ENCODE results near the gene ALG11. TPM values are rescaled to one million over a fixed set of nuclear protein-coding genes. Genes with fewer than 3 reads are reported as not detected.

Gene ALG11
- total RNA-seq, 1 donor from 2014 or later: 45.5 TPM

DNA sequence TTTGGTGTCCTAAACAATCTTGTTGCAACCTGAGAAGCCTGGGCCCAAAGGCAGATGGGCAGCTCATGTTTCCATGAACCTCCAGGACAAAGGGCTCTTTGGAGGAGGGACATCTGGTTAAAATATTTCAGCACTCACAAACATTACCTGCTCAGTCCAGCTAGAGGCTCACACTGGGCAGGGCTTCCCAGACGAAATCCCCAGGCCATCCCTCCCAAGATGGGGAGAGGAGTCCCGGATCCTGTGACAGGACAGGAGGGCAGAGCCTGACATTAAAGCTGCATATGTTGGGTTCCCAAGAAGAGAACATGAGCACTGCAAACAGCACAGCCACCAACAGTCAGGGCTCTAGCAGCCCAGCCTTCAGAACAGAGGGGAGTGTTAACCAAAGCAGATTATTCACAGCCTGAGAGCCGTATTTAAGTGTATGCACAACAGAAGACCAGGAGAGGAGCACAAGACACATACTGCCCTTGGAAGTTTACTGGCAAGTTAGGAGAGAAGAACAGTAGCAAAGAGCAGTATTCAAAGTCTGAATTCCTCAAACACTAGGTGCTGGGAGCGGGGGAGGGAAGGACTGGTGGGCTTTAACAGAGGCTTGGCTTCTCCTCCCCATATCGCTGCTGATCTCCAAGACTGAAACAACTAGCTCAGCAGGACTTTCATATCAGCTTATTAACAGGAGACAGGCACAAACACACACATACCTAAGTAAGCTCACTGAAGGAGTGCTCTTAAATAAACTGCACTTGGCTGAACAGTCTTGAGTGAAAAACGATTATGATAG, 13.3 kb upstream of the ALG11 start:
- no peak for DNase-seq (ENCODE audit: extremely low spot score, unreplicated experiment)
- Mint-ChIP-seq H3K4me3 (peak overlapping the region; percentile 59), H3K36me3 (no peaks in the 10 kb centered on the region), H3K4me1 (ENCODE audit: unreplicated experiment) (peaks cover 51% of the 10 kb centered on the region), H3K9me3 (no peaks in the 10 kb centered on the region), H3K27me3 (no peaks in the 10 kb centered on the region), H3K27ac (peak overlapping the region; percentile 77)
- TF ChIP-seq, protein P1, sequence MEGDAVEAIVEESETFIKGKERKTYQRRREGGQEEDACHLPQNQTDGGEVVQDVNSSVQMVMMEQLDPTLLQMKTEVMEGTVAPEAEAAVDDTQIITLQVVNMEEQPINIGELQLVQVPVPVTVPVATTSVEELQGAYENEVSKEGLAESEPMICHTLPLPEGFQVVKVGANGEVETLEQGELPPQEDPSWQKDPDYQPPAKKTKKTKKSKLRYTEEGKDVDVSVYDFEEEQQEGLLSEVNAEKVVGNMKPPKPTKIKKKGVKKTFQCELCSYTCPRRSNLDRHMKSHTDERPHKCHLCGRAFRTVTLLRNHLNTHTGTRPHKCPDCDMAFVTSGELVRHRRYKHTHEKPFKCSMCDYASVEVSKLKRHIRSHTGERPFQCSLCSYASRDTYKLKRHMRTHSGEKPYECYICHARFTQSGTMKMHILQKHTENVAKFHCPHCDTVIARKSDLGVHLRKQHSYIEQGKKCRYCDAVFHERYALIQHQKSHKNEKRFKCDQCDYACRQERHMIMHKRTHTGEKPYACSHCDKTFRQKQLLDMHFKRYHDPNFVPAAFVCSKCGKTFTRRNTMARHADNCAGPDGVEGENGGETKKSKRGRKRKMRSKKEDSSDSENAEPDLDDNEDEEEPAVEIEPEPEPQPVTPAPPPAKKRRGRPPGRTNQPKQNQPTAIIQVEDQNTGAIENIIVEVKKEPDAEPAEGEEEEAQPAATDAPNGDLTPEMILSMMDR (conservative IDR thresholded peaks at IDR 0.05): no peak

DNA sequence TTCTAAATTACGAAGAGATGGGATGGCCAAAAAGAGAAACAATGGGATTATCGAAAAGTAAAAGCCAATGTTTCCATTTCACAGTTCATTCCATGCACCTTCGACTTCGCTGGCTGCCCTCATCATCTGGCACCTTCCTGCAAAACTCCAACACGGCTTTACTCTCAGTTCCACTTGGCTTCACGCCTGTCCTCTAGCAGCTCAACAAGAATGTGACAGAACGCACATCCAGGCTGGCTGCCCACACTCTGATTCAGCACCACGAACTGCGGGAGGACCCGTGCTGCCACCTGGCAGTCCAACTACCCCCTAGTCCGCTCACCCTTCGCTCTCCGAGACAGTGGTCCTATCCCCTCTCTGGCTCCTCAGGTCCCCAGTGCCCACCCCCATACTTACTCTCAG, 12.7 kb upstream of the ALG11 start:
- TF ChIP-seq, protein P1 (conservative IDR thresholded peaks at IDR 0.05): no peak

DNA sequence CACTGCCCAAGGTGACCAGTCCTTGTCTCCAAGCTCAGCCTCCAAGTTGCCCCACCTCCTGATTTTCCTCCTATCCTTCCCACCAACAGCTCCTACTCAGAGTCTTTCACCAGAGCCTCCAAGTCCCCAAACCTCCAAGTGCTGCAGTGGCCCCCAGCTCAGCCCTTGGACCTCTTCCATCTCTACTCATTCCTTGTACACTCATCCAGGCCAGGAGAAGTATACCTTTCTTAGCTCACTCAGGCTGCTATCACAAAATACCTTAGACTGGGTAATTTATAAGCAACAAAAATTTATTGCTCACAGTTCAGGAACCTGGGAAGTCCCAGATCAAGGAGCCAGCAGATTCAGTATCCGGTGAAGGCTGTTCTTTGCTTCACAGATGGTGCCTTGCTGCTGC, 12.3 kb upstream of the ALG11 start:
- TF ChIP-seq, protein P1 (conservative IDR thresholded peaks at IDR 0.05): no peak
- H3K27me3 Mint-ChIP-seq: no peaks in the 10 kb centered on the region
- no peaks in the 10 kb centered on the region for H3K36me3 Mint-ChIP-seq
- H3K9me3 Mint-ChIP-seq: no peaks in the 10 kb centered on the region
- no peak for DNase-seq (ENCODE audit: extremely low spot score, unreplicated experiment)
- H3K4me3 Mint-ChIP-seq: peak overlapping the region; percentile 50
- peaks cover 55% of the 10 kb centered on the region for H3K4me1 Mint-ChIP-seq (ENCODE audit: unreplicated experiment)
- peak overlapping the region; percentile 73 for H3K27ac Mint-ChIP-seq

More for the DNA sequence above, 12.7 kb upstream of the ALG11 start:
- Mint-ChIP-seq H3K36me3 (no peaks in the 10 kb centered on the region), H3K27ac (peak overlapping the region; percentile 73), H3K9me3 (no peaks in the 10 kb centered on the region), H3K4me3 (peak overlapping the region; percentile 50), H3K4me1 (ENCODE audit: unreplicated experiment) (peaks cover 53% of the 10 kb centered on the region), H3K27me3 (no peaks in the 10 kb centered on the region)
- DNase-seq (ENCODE audit: extremely low spot score, unreplicated experiment): no peak

DNA sequence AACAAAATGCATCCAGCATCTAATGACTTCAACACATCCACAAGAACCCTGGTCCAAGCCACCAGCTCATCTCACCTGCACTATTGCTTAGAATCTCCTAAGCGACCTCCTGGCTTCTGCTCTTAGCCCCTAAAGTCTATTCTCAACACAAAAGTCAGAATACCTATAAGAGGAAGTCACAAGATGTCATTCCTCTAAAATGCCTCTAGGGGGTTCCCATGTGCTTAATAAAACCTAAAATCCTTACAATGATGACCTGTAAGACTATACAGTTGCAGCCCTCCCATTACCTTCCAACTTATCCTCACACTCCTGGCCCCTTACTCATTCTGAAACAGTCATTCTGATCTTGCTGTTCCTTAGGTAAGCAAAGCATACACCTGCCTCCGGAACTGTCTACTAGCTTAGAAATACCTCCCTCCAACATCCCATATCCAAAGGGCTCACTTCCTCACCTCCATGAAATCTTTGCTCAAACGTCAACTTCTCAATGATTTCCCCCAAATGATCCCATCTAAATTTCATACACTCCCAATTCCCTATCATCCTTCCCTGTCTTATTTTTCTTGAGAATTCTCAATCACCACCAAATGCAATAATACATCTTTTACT, 11.0 kb upstream of the ALG11 start:
- no peaks in the 10 kb centered on the region for H3K36me3 Mint-ChIP-seq
- no peak overlapping the region for H3K4me3 Mint-ChIP-seq
- peak overlapping the region; percentile 13 for H3K27ac Mint-ChIP-seq
- H3K27me3 Mint-ChIP-seq: no peaks in the 10 kb centered on the region
- H3K4me1 Mint-ChIP-seq (ENCODE audit: unreplicated experiment): peaks cover 50% of the 10 kb centered on the region
- TF ChIP-seq, protein P1 (conservative IDR thresholded peaks at IDR 0.05): peak; percentile 75
- DNase-seq (ENCODE audit: extremely low spot score, unreplicated experiment): no peak
- no peaks in the 10 kb centered on the region for H3K9me3 Mint-ChIP-seq

DNA sequence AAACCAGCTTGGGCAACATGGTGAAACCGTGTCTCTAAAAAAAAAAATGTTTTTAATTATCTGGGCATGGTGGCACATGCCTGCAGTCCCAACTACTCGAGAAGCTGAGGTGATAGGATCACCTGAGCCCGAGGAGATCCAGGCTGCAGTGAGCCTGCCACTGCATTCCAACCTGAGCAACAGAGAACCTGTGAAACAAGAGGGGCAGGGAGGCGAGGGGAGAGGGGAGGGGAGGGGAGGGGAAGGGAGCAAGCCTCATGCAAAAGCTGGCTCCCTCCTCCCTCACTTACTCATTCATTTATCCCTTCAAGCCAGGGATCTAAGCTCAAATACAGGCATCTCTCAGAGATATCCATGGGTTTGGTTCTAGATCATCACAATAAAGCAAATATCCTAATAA, 9.8 kb upstream of the ALG11 start:
- H3K27me3 Mint-ChIP-seq: no peaks in the 10 kb centered on the region
- no peak overlapping the region for H3K27ac Mint-ChIP-seq
- H3K4me3 Mint-ChIP-seq: no peak overlapping the region
- no peak for DNase-seq (ENCODE audit: extremely low spot score, unreplicated experiment)
- no peaks in the 10 kb centered on the region for H3K36me3 Mint-ChIP-seq
- H3K9me3 Mint-ChIP-seq: no peaks in the 10 kb centered on the region
- peaks cover 45% of the 10 kb centered on the region for H3K4me1 Mint-ChIP-seq (ENCODE audit: unreplicated experiment)
- TF ChIP-seq, protein P1 (conservative IDR thresholded peaks at IDR 0.05): no peak

Data from type B pancreatic cell (in vitro differentiated cells).